ENCODE results near the gene DNAH5. TPM values are rescaled to one million over a fixed set of nuclear protein-coding genes. Genes with fewer than 3 reads are reported as not detected.

DNAH5 gene
- total and polyA plus RNA-seq, 2 of the 8 experiments (the other 6 are each of a cell fraction or from before 2014, with no cell fraction given): 0.30 to 0.73 TPM

DNA sequence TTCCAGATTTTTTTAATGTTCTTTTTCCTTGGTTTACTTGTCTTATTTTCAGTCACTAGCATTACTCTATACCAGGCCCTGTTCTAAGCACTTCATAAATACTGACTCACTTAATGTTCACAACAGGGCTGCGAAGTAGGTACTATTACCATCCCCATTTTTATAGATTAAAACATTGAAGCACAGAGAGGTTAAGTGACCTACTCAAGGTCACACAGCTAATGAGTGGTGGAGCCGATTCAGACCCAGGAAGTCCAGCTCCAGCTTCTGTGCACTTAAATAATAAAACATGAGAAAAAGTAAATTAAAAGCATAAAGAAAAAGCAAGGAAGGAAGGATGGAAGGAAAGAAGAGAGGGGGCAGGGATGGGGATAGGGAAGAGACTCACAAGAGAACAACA is 45.3 kb upstream of the DNAH5 start:
- Histone ChIP-seq H3K9me3 (ENCODE audit: insufficient read depth in 2 of 2, low read depth in 1 of 2, low read length in 1 of 2) (no peaks in the 10 kb centered on the region), H3K23ac (ENCODE audit: insufficient read length) (no peak overlapping the region), H3K56ac (replicated peaks; ENCODE audit: insufficient read length, low read depth, low read length) (no peak overlapping the region), H3K4me3 (ENCODE audit: extremely low read depth in 1 of 4, insufficient read depth in 2 of 4, low read depth in 3 of 4, low read length in 4 of 4) (no peak overlapping the region), H2AFZ (ENCODE audit: low read length) (no peak overlapping the region), H3K79me1 (ENCODE audit: low read depth, low read length) (no peaks in the 10 kb centered on the region), H4K5ac (ENCODE audit: insufficient read length, low read depth, low read length) (no peak overlapping the region), H3K27me3 (replicated peaks in 1 of 4; ENCODE audit: control insufficient read depth in 3 of 4, extremely low read depth in 1 of 4, insufficient read depth in 3 of 4, low read length in 3 of 4) (no peaks in the 10 kb centered on the region), H2BK120ac (replicated peaks; ENCODE audit: low read depth, low read length) (no peak overlapping the region), H4K8ac (ENCODE audit: extremely low read depth, insufficient read depth, low read length) (no peak overlapping the region), H2AK5ac (ENCODE audit: low read depth, low read length) (no peak overlapping the region), H3K23me2 (ENCODE audit: low read depth, low read length) (no peaks in the 10 kb centered on the region; the same call in 1 of the 2 replicates), H4K91ac (replicated peaks; ENCODE audit: insufficient read length, low read length) (no peak overlapping the region), H4K20me1 (replicated peaks in 1 of 2; ENCODE audit: control insufficient read depth in 1 of 2, insufficient read depth in 2 of 2, low read length in 2 of 2) (no peaks in the 10 kb centered on the region), H3K4me2 (ENCODE audit: insufficient read depth in 1 of 2, low read depth in 2 of 2, low read length in 2 of 2) (no peak overlapping the region), H3K36me3 (ENCODE audit: control insufficient read depth in 2 of 4, insufficient read depth in 4 of 4, low read length in 3 of 4) (no peaks in the 10 kb centered on the region), H3K79me2 (ENCODE audit: control insufficient read depth in 1 of 2, insufficient read depth in 2 of 2, low read length in 2 of 2) (no peaks in the 10 kb centered on the region), H2BK5ac (ENCODE audit: low read depth, low read length) (no peak overlapping the region), H3K4me1 (replicated peaks in 1 of 4; ENCODE audit: control insufficient read depth in 3 of 4, insufficient read depth in 4 of 4, low read length in 3 of 4) (no peaks in the 10 kb centered on the region), H2BK12ac (ENCODE audit: low read depth, low read length) (no peak overlapping the region), H3K27ac (ENCODE audit: low read depth, low read length) (no peak overlapping the region), H2BK20ac (ENCODE audit: low read length) (no peak overlapping the region), H3K4ac (replicated peaks; ENCODE audit: insufficient read length, low read depth, low read length) (no peak overlapping the region), H3K18ac (ENCODE audit: extremely low read depth, low read length) (no peak overlapping the region), H2BK15ac (ENCODE audit: low read length) (no peak overlapping the region), H3K9ac (replicated peaks in 1 of 4; ENCODE audit: extremely low read depth in 1 of 4, low read depth in 3 of 4, low read length in 3 of 4) (no peak overlapping the region), H3K14ac (ENCODE audit: insufficient read length) (no peak overlapping the region)
- TF ChIP-seq KDM1A (IDR thresholded peaks at IDR 0.05; ENCODE audit: borderline replicate concordance, low read length) (peak; percentile 74), SAP30 (IDR thresholded peaks at IDR 0.05; ENCODE audit: insufficient read depth, insufficient replicate concordance, low read length) (no peak)
- POLR2A ChIA-PET (ENCODE audit: partially characterized antibody): no interaction called here
- FAIRE-seq (no peak), DNase-seq (ENCODE audit: low read depth in 1 of 2, low spot score in 2 of 2) (no peak)
- CTCF ChIA-PET (ENCODE audit: partially characterized antibody): interaction anchor here (0.6 to 0.7 kb wide), 2 partner anchors 77 to 152 kb away, joined by 3 read pairs; no protein-coding TSS in a partner anchor
- WGBS, 2 experiments (ENCODE audit: extremely low coverage in 1 of 2, insufficient coverage in 1 of 2, insufficient read length in 1 of 2, insufficient replicate concordance in 2 of 2, low coverage in 1 of 2, low lambda C conversion rate in 2 of 2, missing lambda C conversion rate in 1 of 2): 86% methylated on average over 2 of the region's 2 CpGs; no CpG with 5 or more reads in 1 of the 2 experiments

Measured in H1 (cell line).